Hepatic stellate cell (primary cell): Measurements from ENCODE around the gene CHST4.
"Not testable (repeated sequence)": the region's sequence is repeated elsewhere in the genome, so short reads cannot be mapped to it uniquely, and the experiment has no call there.

Experiments used
- DNase-seq: peaks from one replicate; pipeline ENCODE4 v3.0.0; 2011; ENCODE audit warnings: low spot score

The CHST4 gene

GRCh38 chr16:71524566-71525553 is 1.4 kb upstream of the CHST4 start:
- no peak for DNase-seq

- no peak for DNase-seq
These were observed 2.0 kb downstream of the CHST4 start for GRCh38 chr16:71528257-71528656.

GRCh38 chr16:71528863-71529262 is 2.6 kb downstream of the CHST4 start:
- DNase-seq: no peak

GRCh38 chr16:71532366-71532765 is 6.1 kb downstream of the CHST4 start:
- no peak for DNase-seq

GRCh38 chr16:71536752-71537499 is 10.7 kb downstream of the CHST4 start:
- DNase-seq: no peak

DNA sequence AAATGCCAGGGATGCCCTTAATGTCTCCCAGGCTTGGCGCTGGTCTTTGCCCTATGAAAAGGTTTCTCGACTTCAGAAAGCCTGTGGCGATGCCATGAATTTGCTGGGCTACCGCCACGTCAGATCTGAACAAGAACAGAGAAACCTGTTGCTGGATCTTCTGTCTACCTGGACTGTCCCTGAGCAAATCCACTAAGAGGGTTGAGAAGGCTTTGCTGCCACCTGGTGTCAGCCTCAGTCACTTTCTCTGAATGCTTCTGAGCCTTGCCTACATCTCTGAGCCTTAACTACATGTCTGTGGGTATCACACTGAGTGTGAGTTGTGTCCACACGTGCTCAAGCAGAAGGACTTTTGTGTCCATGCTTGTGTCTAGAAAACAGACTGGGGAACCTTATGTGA is 11.4 kb downstream of the CHST4 start:
- DNase-seq: peak; percentile 31

GRCh38 chr16:71542377-71542776 is 16.2 kb downstream of the CHST4 start:
- DNase-seq: no peak

GRCh38 chr16:71547168-71547567 is 20.9 kb downstream of the CHST4 start:
- no peak for DNase-seq

- DNase-seq: no peak
These were observed 26.7 kb downstream of the CHST4 start for GRCh38 chr16:71552698-71553503.

- DNase-seq: no peak
These were observed 29.1 kb downstream of the CHST4 start for GRCh38 chr16:71555230-71555891.

DNA sequence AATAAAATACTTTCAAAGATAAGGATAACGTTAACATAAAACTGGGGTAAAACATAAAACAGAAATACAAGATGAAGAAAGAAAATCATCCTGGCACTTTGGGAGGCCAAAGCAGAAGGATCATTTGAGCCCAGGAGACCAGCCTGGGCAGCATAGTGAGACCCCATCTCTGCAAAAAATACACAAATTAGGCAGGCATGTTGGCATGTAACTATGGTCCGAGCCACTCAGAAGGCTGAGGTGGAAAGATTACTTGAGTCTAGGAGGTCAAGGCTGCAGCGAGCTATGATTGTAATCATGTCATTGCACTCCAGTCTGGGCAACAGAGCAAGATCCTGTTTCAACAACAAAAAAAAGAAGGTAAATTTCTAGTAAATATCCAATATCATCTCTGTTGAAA is 31.1 kb downstream of the CHST4 start:
- DNase-seq: no peak

- DNase-seq: no peak
These were observed 31.8 kb downstream of the CHST4 start for GRCh38 chr16:71557954-71558582.

GRCh38 chr16:71559855-71560254 is 33.6 kb downstream of the CHST4 start:
- DNase-seq: no peak

GRCh38 chr16:71561886-71562285 is 35.7 kb downstream of the CHST4 start:
- DNase-seq: not testable (repeated sequence)

- no peak for DNase-seq
These were observed 36.3 kb downstream of the CHST4 start for GRCh38 chr16:71562552-71562951.

- no peak for DNase-seq
These were observed 38.2 kb downstream of the CHST4 start for GRCh38 chr16:71564335-71564967.

DNA sequence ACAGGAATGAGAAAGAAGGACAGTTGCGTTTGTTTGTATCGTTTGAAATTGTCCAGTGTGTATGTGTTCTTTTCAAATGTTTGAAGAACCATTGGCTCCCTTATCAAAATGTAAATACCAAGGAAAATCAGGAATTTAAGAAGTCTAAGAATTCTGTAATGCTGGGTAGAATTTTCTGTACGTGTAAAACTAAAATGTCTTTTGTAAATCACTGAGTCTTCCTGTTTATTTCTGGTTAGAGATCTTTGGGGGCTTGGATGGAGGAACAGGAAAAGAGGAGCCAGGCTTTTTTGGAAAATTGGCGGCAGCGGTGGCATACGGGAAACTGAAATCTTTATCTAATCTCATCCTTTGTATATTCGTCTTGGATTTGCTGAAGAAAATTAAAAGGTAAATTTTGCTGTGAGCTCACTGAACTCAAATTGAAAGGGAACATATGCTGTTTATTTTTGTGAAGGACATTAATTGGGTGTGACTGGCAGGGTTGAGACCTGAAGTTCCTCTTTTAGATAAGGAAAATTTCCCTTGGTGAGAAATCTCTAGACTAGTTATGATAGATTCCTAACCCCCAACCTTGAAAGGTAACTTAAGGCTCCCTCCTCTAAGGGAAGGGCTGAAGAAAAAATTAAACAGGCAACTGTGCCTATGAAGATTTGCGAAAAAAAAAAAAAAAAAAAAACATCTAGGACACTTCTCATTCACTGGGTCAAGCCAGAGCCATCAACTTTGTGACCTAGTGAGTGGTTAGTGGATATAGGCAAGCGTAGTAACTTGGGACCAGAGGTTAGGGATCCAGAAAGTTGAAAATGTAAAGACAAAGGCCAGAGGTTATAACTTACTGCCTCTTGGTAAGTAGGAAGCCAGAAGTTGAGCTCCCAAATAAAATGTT is 39.8 kb downstream of the CHST4 start:
- no peak for DNase-seq

- no peak for DNase-seq
These were observed 41.7 kb downstream of the CHST4 start for GRCh38 chr16:71567931-71568330.

GRCh38 chr16:71568551-71568950 is 42.3 kb downstream of the CHST4 start:
- DNase-seq: no peak

GRCh38 chr16:71569621-71570020 is 43.4 kb downstream of the CHST4 start:
- DNase-seq: no peak
